ENCODE data around the gene BEND3. TPM values are rescaled to one million over a fixed set of nuclear protein-coding genes. Genes with fewer than 3 reads are reported as not detected.

BEND3 gene
- total and polyA plus RNA-seq, 2 of the 8 experiments (the other 6 are each of a cell fraction or from before 2014, with no cell fraction given): 25.2 to 38.8 TPM

DNA sequence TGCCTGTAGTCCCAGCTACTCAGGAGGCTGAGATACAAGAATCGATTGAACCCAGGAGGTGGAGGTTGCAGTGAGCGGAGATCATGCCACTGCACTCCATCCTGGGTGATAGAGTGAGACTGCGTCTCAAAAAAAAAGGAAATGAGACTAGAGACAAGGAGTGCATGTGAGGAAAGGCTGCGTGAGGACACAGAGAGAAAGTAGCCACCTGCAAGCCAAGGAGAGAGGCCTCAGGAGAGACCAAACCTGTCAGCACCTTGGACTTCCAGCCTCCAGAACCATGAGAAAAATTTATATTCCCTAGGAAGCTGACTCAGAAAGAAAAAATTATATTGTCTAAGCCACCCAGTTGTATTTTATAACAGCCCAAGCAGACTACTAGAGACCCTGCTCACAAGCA, 7.4 kb upstream of the BEND3 start:
- H4K20me1 ChIP-seq (replicated peaks in 1 of 2; ENCODE audit: control insufficient read depth in 1 of 2, insufficient read depth in 2 of 2, low read length in 2 of 2): no peaks in the 10 kb centered on the region
- no peaks in the 10 kb centered on the region for H3K27me3 ChIP-seq (replicated peaks in 1 of 4; ENCODE audit: control insufficient read depth in 3 of 4, extremely low read depth in 1 of 4, insufficient read depth in 3 of 4, low read length in 3 of 4)
- FAIRE-seq (no peak), DNase-seq (ENCODE audit: low read depth in 1 of 2, low spot score in 2 of 2) (no peak)
- no peak overlapping the region for H3K23ac ChIP-seq (ENCODE audit: insufficient read length)
- no peak overlapping the region for H3K4me2 ChIP-seq (ENCODE audit: insufficient read depth in 1 of 2, low read depth in 2 of 2, low read length in 2 of 2)
- peaks cover 6 to 15% (median 11%) of the 10 kb centered on the region in 4 experiments; a peak in 6 of 7 replicates for H3K4me1 ChIP-seq (replicated peaks in 1 of 4; ENCODE audit: control insufficient read depth in 3 of 4, insufficient read depth in 4 of 4, low read length in 3 of 4)
- no peak overlapping the region for H2AK5ac ChIP-seq (ENCODE audit: low read depth, low read length)
- no peak overlapping the region for H3K14ac ChIP-seq (ENCODE audit: insufficient read length)
- no peak overlapping the region for H2AFZ ChIP-seq (ENCODE audit: low read length)
- no peaks in the 10 kb centered on the region for H3K9me3 ChIP-seq (ENCODE audit: insufficient read depth in 2 of 2, low read depth in 1 of 2, low read length in 1 of 2)
- H3K4me3 ChIP-seq (ENCODE audit: extremely low read depth in 1 of 4, insufficient read depth in 2 of 4, low read depth in 3 of 4, low read length in 4 of 4): no peak overlapping the region
- H2BK120ac ChIP-seq (replicated peaks; ENCODE audit: low read depth, low read length): no peak overlapping the region
- no peak overlapping the region for H2BK12ac ChIP-seq (ENCODE audit: low read depth, low read length)
- H3K4ac ChIP-seq (replicated peaks; ENCODE audit: insufficient read length, low read depth, low read length): no peak overlapping the region
- H2BK15ac ChIP-seq (ENCODE audit: low read length): 0 out of 2 replicates have a peak overlapping the region, but pooled peaks have one; percentile 10
- no peak overlapping the region for H3K56ac ChIP-seq (replicated peaks; ENCODE audit: insufficient read length, low read depth, low read length)
- H3K23me2 ChIP-seq (ENCODE audit: low read depth, low read length): no peaks in the 10 kb centered on the region
- H3K36me3 ChIP-seq (ENCODE audit: control insufficient read depth in 2 of 4, insufficient read depth in 4 of 4, low read length in 3 of 4): no peaks in the 10 kb centered on the region
- H3K18ac ChIP-seq (ENCODE audit: extremely low read depth, low read length): no peak overlapping the region
- no peak overlapping the region for H3K9ac ChIP-seq (replicated peaks in 1 of 4; ENCODE audit: extremely low read depth in 1 of 4, low read depth in 3 of 4, low read length in 3 of 4)
- H3K79me1 ChIP-seq (ENCODE audit: low read depth, low read length): no peaks in the 10 kb centered on the region
- H2BK20ac ChIP-seq (ENCODE audit: low read length): no peak overlapping the region; the same call in 1 of the 2 replicates
- no peaks in the 10 kb centered on the region for H3K79me2 ChIP-seq (ENCODE audit: control insufficient read depth in 1 of 2, insufficient read depth in 2 of 2, low read length in 2 of 2)
- WGBS, 2 experiments (ENCODE audit: extremely low coverage in 1 of 2, insufficient coverage in 1 of 2, insufficient read length in 1 of 2, insufficient replicate concordance in 2 of 2, low coverage in 1 of 2, low lambda C conversion rate in 2 of 2, missing lambda C conversion rate in 1 of 2): 94% methylated on average over 4 of the region's 4 CpGs; no CpG with 5 or more reads in 1 of the 2 experiments
- POLR2A ChIA-PET (ENCODE audit: partially characterized antibody): interaction anchor here (1.2 kb wide), 1 partner anchor 337 kb away, joined by 3 read pairs; the partner anchor contains the start of gene PDSS2
- H4K8ac ChIP-seq (ENCODE audit: extremely low read depth, insufficient read depth, low read length): no peak overlapping the region
- no peak overlapping the region for H4K5ac ChIP-seq (ENCODE audit: insufficient read length, low read depth, low read length)
- H2BK5ac ChIP-seq (ENCODE audit: low read depth, low read length): no peak overlapping the region
- TF ChIP-seq MAFK (IDR thresholded peaks at IDR 0.05; ENCODE audit: low read depth, low read length) (no peak), POLR2AphosphoS5 (IDR thresholded peaks at IDR 0.05; ENCODE audit: low read depth, low read length) (no peak), RXRA (IDR thresholded peaks at IDR 0.05; ENCODE audit: insufficient read depth, low read depth, low read length) (no peak)
- CTCF ChIA-PET (ENCODE audit: partially characterized antibody): interaction anchor here (0.6 to 3.6 kb wide), 2 partner anchors 10 to 23 kb away, joined by 3 to 16 read pairs; no protein-coding TSS in a partner anchor
- no peak overlapping the region for H4K91ac ChIP-seq (replicated peaks; ENCODE audit: insufficient read length, low read length)
- H3K27ac ChIP-seq (ENCODE audit: low read depth, low read length): no peak overlapping the region
